MM.1S (cell line): Measurements from ENCODE around the gene CMIP.

Experiments
- DNase-seq: peaks from one replicate; pipeline ENCODE4 v3.0.0-alpha.2; 2015
- H2AFZ ChIP-seq: fragments of 300-600 bp; sonication (generic); 2 replicates; pipeline ENCODE4 v1.6.0; 2016; ENCODE audit warnings: antibody characterized with exemption, low read length
- H3F3A ChIP-seq: fragments of 300-600 bp; sonication (generic); 2 replicates; pipeline ENCODE4 v1.6.1; 2016; ENCODE audit warnings: mild to moderate bottlenecking, antibody characterized with exemption, low read length, moderate library complexity, mixed read lengths; ENCODE audit not compliant: insufficient read depth
- H3K27ac ChIP-seq: fragments of 300-600 bp; sonication (generic); 2 replicates; pipeline ENCODE4 v1.5.1; 2016; ENCODE audit warnings: mild to moderate bottlenecking, low read length
- H3K27me3 ChIP-seq: fragments of 300-600 bp; sonication (generic); replicated peaks from 2 replicates; pipeline ENCODE4 v1.6.0; 2016; ENCODE audit warnings: low read length; ENCODE audit not compliant: insufficient read depth
- H3K36me3 ChIP-seq: fragments of 300-600 bp; sonication (generic); replicated peaks from 2 replicates; pipeline ENCODE4 v1.6.1; 2016; ENCODE audit warnings: mild to moderate bottlenecking, low read length, mixed read lengths; ENCODE audit not compliant: insufficient read depth
- H3K4me1 ChIP-seq: fragments of 300-600 bp; sonication (generic); 2 replicates; pipeline ENCODE4 v1.6.1; 2016; ENCODE audit warnings: low read length, mixed read lengths
- H3K4me2 ChIP-seq: fragments of 300-600 bp; sonication (generic); 2 replicates; pipeline ENCODE4 v1.6.0; 2016; ENCODE audit warnings: low read depth, low read length
- H3K4me3 ChIP-seq: fragments of 300-600 bp; sonication (generic); 2 replicates; pipeline ENCODE4 v1.5.1; 2016; ENCODE audit warnings: low read length, mixed read lengths
- H3K79me2 ChIP-seq: fragments of 300-600 bp; sonication (generic); 2 replicates; pipeline ENCODE4 v1.6.1; 2016; ENCODE audit warnings: mixed run types, low read length, mixed read lengths
- H3K9ac ChIP-seq: fragments of 300-600 bp; sonication (generic); 2 replicates; pipeline ENCODE4 v1.6.1; 2016; ENCODE audit warnings: low read length, mixed read lengths
- H3K9me2 ChIP-seq: fragments of 300-600 bp; sonication (generic); replicated peaks from 2 replicates; pipeline ENCODE4 v1.6.1; 2016; ENCODE audit warnings: mild to moderate bottlenecking, low read length, mixed read lengths; ENCODE audit not compliant: insufficient read depth
- H3K9me3 ChIP-seq: fragments of 300-600 bp; sonication (generic); replicated peaks from 2 replicates; pipeline ENCODE4 v1.6.1; 2016; ENCODE audit warnings: mild to moderate bottlenecking, low read length, mixed read lengths; ENCODE audit not compliant: insufficient read depth
- H4K20me1 ChIP-seq: fragments of 300-600 bp; sonication (generic); 2 replicates; pipeline ENCODE4 v1.6.1; 2016; ENCODE audit warnings: mild to moderate bottlenecking, low read length, moderate library complexity, mixed read lengths; ENCODE audit not compliant: insufficient read depth
- EZH2 ChIP-seq: fragments of 300-600 bp; sonication (generic); optimal IDR thresholded peaks from 2 replicates; pipeline ENCODE3; 2017; ENCODE audit warnings: low read depth, mild to moderate bottlenecking, antibody characterized with exemption, low read length, mixed read lengths
- EZH2phosphoT487 ChIP-seq: fragments of 300-600 bp; sonication (generic); IDR thresholded peaks from 2 replicates; pipeline ENCODE4 v1.6.1; 2018; ENCODE audit warnings: antibody characterized with exemption, low read length
- TF ChIP-seq, protein P1 (sequence below): fragments of 300-600 bp; sonication (generic); IDR thresholded peaks from 2 replicates; pipeline ENCODE4 v1.5.1; 2016; ENCODE audit warnings: antibody characterized with exemption, low read length, mixed read lengths

Gene CMIP

DNA sequence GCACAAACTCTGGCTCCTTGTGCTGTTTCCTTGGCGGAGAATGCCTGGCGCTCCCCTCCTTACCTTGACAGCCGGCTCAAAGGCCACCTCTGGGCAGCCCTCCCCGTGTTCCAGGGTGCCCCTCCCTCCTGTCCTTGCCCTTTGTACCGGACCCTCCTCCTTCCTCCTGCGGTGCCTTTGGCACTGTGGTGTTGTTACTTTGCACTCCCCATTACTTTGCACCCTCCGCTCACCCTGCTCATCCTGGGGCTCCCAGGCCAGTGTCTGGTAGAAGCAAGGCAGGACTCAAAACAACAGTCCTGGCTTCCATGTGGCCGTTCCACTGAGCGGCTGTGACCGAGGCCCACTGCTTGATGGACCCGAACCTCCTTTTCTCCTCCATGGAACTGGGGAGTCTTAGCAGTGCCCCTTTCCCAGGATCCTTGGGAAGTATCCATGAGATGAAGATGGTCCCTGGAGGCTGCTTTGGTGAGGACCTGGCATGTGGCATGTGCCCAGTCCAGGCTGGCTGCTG lies 147.8 kb downstream of the CMIP start:
- no peaks in the 10 kb centered on the region for H3K36me3 ChIP-seq
- no peaks in the 10 kb centered on the region for H3K79me2 ChIP-seq
- H3F3A ChIP-seq = no peaks in the 10 kb centered on the region
- H3K4me2 ChIP-seq = no peak overlapping the region
- H4K20me1 ChIP-seq = no peaks in the 10 kb centered on the region
- no peak overlapping the region for H3K9ac ChIP-seq
- no peak for DNase-seq
- TF ChIP-seq EZH2 = no peak
- TF ChIP-seq, protein P1, sequence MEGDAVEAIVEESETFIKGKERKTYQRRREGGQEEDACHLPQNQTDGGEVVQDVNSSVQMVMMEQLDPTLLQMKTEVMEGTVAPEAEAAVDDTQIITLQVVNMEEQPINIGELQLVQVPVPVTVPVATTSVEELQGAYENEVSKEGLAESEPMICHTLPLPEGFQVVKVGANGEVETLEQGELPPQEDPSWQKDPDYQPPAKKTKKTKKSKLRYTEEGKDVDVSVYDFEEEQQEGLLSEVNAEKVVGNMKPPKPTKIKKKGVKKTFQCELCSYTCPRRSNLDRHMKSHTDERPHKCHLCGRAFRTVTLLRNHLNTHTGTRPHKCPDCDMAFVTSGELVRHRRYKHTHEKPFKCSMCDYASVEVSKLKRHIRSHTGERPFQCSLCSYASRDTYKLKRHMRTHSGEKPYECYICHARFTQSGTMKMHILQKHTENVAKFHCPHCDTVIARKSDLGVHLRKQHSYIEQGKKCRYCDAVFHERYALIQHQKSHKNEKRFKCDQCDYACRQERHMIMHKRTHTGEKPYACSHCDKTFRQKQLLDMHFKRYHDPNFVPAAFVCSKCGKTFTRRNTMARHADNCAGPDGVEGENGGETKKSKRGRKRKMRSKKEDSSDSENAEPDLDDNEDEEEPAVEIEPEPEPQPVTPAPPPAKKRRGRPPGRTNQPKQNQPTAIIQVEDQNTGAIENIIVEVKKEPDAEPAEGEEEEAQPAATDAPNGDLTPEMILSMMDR = no peak
- no peak for TF ChIP-seq EZH2phosphoT487
- H3K27ac ChIP-seq = no peak overlapping the region
- no peaks in the 10 kb centered on the region for H3K27me3 ChIP-seq
- H3K9me3 ChIP-seq = no peaks in the 10 kb centered on the region
- no peak overlapping the region for H3K4me3 ChIP-seq
- no peaks in the 10 kb centered on the region for H3K9me2 ChIP-seq
- H2AFZ ChIP-seq = no peak overlapping the region
- H3K4me1 ChIP-seq = no peaks in the 10 kb centered on the region

DNA sequence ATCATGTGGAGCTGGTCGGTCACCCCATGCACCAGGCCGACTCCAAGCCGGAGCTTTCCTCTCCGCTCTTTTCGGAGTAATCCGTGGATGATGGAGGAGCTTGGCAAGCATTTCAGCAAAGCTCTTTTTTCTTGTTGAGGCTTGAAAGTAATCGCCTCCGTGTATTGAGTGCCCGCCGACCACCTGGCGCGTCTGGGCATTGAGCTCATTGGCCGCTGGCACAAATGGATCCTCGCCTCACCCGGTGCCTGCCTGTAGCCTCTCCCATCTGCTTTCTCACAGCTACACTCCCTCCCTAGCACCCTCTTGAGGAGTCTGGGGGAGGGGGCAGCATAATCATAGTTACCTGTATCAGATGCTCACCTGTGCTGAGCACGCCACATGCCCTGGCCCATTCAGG lies 148.9 kb downstream of the CMIP start:
- Histone ChIP-seq H3K9me3 (no peaks in the 10 kb centered on the region), H3K79me2 (no peaks in the 10 kb centered on the region), H3K9ac (no peak overlapping the region), H3K9me2 (no peaks in the 10 kb centered on the region), H4K20me1 (no peaks in the 10 kb centered on the region), H3K27me3 (no peaks in the 10 kb centered on the region), H3K36me3 (no peaks in the 10 kb centered on the region), H3K4me1 (no peaks in the 10 kb centered on the region), H3K4me3 (no peak overlapping the region), H2AFZ (no peak overlapping the region), H3F3A (no peaks in the 10 kb centered on the region), H3K4me2 (no peak overlapping the region), H3K27ac (no peak overlapping the region)
- no peak for TF ChIP-seq EZH2
- TF ChIP-seq, protein P1 = no peak
- no peak for TF ChIP-seq EZH2phosphoT487
- DNase-seq = no peak

DNA sequence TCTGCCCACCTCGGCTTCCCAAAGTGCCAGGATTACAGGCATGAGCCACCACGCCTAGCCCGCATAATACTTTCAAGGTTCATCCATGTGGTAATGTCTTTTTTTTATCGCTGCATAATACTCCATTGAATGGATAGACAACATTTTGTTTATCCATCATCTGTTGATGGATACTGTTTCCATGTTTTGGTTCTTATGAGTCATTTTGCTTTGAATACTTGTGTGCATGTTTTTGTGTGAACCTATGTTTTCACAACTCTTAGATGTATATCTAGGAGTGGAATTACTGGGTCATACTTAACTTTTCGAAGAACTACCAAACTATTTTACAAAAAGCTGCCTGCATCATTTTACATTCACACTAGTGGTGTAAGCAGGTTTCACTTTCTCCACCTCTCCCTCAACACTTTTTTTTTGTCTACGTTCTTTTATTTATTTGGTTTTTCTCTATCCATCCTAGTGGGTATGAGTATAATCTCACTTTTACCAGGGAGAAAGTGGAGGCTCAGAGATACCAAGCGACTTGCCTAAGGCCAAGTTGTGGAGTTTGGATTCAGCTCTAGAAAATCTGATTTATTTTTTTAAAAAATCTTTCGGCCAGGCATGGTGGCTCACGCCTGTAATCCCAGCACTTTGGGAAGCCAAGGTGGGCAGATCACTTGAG lies 151.2 kb downstream of the CMIP start:
- H3K27me3 ChIP-seq = no peaks in the 10 kb centered on the region
- H3K4me3 ChIP-seq = no peak overlapping the region
- H3K36me3 ChIP-seq = no peaks in the 10 kb centered on the region
- H3K79me2 ChIP-seq = no peaks in the 10 kb centered on the region
- H3K27ac ChIP-seq = no peak overlapping the region
- H2AFZ ChIP-seq = no peak overlapping the region
- DNase-seq = no peak
- TF ChIP-seq, protein P1 = no peak
- TF ChIP-seq EZH2phosphoT487 (no peak), EZH2 (no peak)
- no peaks in the 10 kb centered on the region for H3K9me2 ChIP-seq
- no peaks in the 10 kb centered on the region for H3F3A ChIP-seq
- no peaks in the 10 kb centered on the region for H3K4me1 ChIP-seq
- H3K4me2 ChIP-seq = no peak overlapping the region
- H3K9ac ChIP-seq = no peak overlapping the region
- no peaks in the 10 kb centered on the region for H3K9me3 ChIP-seq
- H4K20me1 ChIP-seq = no peaks in the 10 kb centered on the region
